B cell (primary cell): ENCODE measurements around the gene RIC8B.

Experiments used
- CTCF ChIP-seq: fragments of 200-600 bp; IDR thresholded peaks from one replicate; pipeline ENCODE4 v1.8.0; 2022; ENCODE audit warnings: antibody characterized with exemption, mild to moderate bottlenecking
- EZH2 ChIP-seq: IDR thresholded peaks from 2 replicates; pipeline ENCODE4 v1.6.1; 2012; ENCODE audit warnings: borderline replicate concordance, low read depth, mild to moderate bottlenecking, moderate library complexity, low read length; ENCODE audit not compliant: insufficient read depth, poor library complexity, severe bottlenecking

- no peak for TF ChIP-seq EZH2
- no peak for TF ChIP-seq CTCF
Observed at GRCh38 chr12:106839333-106839732, 64.9 kb downstream of the RIC8B start.
